HG03060 (cell line): Measurements from ENCODE around the gene BSG.
"Not testable (repeated sequence)": the region's sequence is repeated elsewhere in the genome, so short reads cannot be mapped to it uniquely, and the experiment has no call there.

Source experiments
- ATAC-seq: cut with Tn5 transposase; IDR thresholded peaks from one replicate; pipeline ENCODE4 v1.9.1; 2021; ENCODE audit warnings: low read depth, moderate number of reproducible peaks; ENCODE audit not compliant: unreplicated experiment

Gene BSG

DNA sequence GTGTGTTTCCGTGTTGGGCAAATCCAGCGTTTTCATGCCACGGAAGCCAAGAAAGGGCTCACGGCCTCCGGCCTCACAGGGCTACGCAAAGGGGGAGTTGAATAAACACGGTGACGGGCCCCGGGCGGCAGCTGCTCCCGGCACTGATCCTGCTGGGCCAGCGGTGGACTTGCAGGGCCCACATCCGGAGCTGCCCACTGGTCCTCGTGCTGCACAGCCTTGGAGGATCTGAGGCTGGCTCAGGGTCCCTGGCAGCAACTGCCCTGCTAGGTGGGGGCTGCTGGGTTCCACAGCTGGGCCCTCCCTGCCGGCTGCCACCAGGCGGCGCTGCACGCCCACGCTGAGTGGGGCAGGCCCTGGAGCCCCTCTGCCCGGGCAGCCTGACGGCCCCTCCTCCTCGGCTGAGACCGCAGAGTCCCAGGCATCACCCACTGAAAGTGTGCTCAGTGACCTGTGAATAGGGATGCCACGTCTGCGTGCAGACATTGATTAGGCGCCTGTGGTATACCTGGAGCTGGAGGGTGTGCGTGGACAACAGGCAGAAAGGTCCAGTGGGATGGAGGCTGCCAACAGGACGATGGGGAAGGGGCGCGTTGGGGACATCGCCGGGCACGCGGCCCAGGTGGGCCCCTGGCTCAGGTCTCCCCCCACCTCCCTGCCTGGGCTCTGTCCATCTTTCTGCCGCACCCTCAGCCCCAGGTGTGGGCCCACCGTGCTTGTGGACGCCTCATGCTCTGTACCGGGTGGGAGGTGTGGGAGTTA is 12.0 kb downstream of the BSG start:
- no peak for ATAC-seq

DNA sequence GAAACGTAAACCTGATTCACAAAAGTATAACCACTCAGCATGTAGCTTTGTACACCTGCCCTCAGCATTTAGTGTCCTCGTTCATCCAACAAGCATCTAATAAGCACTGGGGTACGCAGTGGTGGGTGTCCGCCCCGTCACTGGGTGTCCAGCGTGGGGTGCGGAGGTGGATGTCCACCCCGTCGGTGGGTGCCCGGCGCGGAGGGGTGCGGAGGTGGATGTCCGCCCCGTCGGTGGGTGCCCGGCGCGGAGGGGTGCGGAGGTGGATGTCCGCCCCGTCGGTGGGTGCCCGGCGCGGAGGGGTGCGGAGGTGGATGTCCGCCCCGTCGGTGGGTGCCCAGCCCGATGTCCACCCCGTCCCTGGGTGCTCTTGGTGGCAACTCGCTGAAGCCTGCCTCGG is 12.8 kb downstream of the BSG start:
- not testable (repeated sequence) for ATAC-seq

DNA sequence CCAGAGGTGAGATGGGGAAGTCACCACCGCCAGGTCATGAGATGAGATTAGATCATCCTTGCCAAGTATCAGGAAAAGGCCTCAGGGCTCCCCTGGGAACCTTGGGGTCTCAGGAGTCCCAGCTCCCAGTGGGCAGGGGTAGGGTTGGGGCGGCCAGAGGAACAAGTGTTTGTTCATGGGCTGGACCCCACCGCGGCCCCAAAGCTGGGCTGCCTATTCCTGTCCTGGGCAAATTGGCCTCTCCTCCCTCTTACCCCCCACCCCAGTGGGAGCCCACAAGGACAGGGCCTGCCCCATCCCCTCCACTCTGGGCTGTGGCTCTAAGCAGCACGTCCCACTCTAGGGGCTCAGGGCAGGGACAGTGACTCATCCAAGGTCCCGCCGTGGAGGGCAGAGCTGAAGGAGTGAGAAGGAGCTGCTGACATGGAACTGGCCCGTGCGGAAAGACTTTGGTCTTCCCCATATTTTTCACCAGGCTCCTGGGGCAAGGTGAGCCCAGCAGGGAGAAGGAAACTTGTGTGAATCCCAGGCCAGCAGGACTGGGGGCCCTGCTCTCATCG is 13.2 kb downstream of the BSG start:
- ATAC-seq = no peak

DNA sequence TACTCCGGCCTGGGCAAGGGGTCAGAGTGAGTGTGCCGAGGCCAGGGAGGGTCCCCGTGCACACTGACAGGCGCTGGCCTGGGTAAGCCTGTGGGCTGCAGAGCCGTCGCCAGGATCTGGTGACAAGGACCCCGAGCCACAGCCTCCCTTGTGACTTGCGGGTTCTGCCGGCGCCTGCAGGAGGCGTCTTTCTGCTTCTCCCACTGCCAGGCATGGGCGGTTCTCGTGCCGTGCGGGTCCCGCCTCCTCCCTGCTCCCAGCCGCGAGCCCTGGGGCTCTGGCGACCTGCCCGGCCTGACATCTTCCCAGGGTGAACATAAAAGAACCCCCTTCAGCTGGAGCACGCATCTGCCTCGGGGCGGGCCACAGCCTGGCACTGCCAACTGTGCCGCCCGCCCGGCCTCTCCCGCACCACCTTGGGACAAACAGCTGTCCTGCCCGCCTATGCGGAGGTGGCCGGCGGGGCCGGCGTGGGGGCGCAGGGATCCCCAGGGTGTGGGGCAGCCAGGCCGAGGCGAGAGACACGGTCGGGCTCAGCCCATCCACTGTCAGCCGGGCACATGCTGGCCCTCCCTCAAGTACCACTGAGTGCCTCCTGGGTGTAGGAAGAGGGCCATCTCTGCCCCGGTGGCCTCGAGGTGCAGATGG is 15.8 kb downstream of the BSG start:
- ATAC-seq = no peak

DNA sequence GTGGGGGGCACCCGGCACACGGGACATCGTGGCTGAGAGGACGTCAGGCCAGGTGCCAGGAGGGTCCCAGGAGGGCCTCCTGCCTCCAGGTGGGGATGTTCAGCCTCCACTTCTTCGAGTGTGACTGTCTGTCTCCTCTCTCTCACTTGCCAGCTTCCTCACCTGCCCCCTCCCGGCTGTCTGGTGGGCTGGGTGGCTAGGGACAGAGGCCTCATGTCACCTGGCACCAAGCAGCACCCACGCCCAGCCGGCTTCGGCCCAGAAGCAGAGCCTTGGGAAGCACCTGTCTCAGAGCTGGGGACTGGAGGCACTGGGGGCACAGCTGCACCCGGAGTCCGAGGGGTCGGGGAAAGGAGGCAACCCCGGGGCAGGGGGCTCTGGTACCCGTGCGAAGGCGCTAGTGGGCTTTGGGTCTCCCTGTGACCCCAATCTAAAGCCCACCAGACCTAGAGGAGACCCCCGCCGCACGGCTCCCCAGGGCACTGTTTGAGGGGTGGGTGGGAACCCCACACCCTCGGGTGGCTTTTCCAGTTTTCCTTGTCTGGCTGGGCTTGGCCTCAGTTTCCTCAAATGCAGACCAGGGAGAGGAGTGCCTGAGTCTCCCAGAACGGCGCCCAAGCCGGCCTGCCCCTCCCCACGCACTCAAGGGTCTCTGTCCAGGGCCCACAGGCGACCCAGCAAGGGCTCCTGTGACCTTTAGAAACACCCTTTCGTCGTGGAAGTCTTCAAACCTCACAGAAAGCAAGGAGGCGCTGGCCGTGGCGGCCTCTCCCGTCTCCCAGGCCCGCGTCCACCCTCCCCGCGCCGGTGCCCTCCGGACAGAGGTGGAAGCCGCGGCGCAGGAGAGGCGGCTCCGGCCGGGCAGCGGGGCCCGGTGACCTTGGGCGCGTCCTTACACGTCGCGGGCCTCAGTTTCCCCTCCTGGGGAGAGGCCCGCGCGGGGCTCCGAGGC is 16.6 kb downstream of the BSG start:
- no peak for ATAC-seq

DNA sequence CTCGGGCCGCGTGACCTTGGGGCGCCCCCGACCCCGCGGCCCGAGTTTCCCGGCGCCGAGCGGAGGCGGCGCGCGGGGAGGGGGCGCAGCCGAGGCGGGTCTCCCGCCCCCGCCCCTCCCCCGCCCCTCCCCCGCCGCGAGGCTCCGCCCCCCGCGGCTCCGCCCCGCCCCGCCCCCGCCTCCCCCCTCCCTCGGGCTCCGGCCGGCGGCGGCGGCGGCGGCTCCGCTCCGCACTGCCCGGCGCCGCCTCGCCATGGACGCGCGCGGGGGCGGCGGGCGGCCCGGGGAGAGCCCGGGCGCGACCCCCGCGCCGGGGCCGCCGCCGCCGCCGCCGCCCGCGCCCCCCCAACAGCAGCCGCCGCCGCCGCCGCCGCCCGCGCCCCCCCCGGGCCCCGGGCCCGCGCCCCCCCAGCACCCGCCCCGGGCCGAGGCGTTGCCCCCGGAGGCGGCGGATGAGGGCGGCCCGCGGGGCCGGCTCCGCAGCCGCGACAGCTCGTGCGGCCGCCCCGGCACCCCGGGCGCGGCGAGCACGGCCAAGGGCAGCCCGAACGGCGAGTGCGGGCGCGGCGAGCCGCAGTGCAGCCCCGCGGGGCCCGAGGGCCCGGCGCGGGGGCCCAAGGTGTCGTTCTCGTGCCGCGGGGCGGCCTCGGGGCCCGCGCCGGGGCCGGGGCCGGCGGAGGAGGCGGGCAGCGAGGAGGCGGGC is 17.4 kb downstream of the BSG start, which contains the start of gene HCN2:
TSS of gene HCN2 (plus strand) at position 189 of the 703 bp plus-strand sequence. CDS start at position 254, 65 bp downstream.
- no peak for ATAC-seq

DNA sequence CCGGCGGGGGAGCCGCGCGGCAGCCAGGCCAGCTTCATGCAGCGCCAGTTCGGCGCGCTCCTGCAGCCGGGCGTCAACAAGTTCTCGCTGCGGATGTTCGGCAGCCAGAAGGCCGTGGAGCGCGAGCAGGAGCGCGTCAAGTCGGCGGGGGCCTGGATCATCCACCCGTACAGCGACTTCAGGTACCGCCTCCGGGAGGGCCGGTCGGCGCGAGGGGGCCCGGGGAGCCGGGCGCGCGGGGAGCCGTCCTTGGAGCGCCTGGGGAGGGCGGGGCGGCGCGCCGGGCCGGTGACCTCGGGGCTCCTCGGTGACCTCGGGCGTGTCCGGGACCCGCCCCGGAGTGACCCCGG is 18.0 kb downstream of the BSG start:
- ATAC-seq = no peak

DNA sequence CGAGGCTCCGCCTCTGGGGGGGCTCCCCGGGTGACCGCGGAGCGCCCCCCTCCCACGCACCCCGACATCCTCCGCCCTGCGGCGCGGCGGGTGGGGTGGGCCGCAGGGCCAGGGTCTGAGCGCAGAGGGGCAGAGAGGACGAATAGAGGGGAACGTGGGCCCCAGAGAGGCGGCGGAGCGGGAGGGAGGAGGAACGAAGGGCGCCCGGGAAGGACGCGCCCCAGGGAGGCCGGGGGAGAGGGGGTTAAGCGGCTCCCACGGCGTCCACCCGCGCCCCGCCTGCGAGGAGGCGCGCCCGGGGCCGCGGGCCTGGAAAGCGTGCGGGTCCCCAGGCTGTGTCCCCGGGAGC is 18.3 kb downstream of the BSG start:
- no peak for ATAC-seq

DNA sequence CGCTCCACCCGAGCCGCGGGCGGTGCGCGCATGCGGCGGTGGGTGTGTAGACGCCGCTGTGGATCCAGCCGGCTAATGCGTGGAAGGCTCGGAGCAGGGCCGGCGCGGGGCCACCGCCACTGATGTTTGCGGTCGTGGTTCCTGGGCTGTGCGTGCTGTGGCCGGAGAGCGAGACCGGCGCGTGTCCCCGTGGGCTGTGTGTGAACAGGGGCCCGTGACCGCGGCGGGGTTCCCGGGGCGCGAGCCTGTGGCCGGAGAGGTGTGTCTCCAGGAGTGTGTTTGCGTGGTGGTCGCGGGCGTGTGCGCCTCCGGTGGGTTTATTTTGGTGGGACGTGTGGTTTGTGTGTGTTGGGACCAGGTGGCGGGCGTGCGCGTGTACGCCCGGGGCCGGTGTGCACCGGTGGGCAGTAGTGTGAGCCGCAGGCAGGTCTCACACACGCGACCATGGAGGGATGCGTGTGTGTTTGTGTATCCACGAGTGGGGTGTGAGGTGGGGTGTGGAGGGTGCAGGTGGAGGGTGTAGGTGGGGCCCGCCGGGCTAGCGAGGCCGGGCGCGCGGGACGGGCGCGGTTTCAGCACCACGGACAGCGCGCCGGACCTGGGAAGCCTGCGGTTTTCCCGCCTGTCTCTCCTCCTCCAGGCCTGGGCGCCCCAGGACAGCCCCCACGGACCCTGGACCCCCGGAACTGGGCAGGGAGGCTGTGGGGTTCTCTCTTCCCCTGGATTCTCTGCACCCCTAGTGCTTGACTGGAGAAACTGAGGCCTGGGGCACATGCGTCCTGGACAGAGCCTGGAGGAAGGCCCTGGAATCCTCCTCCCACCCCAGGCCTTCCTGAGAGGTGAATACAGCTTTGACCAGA is 18.9 kb downstream of the BSG start:
- no peak for ATAC-seq

DNA sequence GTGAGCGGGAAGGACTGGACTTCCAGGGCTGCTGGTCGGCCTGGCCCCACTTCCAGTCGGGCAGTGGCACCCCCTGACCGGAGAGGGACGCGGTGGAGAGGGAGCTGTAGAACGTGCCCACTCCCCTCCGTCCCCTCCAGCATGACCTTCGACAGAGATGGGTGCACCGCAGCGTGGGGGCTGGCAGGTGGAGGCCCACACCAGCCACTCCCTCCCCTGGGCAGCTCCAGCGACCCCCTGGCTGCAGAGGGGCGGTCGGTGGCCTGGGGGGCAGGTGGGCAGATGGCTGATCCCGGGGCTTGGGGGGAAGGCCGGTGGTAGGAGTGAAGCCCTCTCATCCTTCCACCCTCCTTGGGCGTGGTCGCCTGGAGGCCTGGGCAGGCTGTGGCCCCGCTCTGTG is 19.7 kb downstream of the BSG start:
- ATAC-seq = no peak

DNA sequence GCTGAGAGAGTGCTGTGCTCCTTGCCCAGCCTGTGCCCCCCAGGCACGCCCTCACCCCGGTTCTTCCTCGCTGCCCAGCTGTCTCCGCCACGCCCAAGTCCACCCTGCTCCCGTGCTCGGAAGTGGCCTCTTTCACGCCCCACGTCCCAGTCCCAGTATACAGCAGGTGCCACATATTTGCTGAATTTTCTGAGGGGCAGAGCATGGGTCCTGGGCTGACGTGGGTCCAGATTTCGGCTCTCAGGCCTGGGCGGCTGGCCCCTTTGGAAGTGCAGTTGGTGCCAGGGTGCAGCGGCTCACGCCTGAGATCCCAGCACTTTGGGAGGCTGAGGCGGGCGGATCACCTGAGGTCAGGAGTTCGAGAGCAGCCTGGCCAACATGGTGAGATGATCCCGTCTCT is 20.7 kb downstream of the BSG start:
- ATAC-seq = no peak

DNA sequence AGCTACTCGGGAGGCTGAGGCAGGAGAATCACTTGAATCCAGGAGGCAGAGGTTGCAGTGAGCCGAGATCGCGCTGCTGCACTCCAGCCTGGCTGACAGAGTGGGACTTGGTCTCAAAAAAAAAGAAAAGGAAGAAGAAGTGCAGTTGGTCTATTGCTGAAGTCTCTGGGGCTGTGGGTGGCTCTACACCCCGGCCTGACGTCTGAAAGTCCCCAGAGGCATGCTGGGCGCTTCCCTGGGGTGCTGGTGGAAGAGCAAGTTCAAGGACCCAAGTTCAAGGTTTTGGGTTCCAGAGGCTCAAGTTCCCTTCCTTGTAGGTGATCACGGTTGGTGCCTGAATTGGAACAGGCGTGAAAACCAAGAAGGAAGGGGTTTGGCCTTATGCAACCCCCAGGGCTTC is 21.1 kb downstream of the BSG start:
- ATAC-seq = no peak

DNA sequence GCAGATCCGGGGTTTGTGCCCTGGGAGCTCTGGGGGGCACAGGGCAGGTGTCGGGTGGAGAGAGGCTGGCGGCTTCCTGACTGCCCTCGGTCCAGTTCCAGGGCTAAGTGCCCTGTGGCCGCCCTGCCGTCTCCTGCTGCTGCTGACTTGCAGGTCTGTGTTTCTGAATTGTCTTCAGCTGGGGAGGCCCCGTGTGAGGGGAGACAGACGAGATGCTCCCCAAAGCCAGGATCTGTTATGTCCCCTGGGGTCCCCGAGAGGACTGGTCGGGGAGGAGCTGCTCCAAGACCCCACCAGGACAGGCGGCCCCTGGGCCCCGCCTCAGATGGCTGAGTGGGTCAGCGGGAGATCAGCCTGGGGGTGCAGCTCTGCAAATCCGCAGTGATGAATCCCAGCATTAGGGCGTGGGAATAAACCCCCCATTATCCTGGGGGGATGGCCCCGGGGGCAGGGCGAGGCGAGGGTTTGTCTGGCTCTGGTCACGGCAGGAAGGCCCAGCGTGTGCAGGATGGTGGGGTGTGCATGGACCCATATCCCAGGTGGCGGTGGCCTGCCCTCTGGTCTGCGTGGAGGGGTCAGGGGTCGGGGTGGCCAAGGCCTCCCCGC is 22.0 kb downstream of the BSG start:
- no peak for ATAC-seq

DNA sequence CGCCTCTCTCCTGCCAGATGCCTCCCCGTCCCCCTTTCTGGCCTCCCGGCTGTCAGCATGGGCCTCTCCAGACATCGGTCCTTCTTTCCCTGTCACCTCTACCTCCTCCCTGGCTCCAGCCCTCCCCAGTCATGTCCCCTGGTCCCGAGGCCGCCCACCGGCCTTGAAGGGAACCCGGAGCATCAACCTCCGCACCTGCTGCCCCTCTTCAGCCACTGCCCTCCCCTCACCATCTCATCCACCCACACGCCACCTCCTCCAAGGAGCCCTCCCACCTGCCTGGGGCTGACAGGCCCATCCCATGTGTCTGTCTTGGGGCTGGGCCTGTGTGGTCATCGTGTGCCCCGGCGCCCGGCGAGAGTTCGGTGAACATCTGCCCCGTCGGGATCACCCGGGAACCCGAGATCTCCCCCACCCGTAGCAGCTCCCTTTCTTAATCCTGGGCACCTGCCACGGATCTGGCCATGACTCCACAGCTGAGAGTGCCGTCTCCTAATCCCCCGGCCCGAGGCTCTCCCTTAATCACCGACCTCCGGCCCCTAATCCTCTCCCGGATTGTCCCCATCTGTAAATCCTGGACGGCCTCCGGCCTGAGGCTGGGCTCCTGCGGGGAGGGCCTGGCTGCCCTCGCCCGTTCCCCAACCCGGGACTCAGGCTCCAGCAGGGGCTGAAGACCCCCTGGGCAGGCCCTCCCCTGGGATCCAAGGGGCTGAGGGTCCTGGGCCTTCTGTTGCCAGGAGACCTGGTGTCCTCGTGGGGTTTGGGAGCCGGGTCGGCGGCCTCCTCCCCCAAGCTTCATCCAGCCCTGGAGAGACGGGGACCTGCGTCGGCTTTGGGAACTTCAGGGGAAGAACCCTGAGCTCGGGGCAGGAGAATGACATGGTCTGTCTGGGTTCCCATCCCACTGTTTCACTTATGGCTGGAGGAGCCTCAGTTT is 23.2 kb downstream of the BSG start:
- no peak for ATAC-seq

DNA sequence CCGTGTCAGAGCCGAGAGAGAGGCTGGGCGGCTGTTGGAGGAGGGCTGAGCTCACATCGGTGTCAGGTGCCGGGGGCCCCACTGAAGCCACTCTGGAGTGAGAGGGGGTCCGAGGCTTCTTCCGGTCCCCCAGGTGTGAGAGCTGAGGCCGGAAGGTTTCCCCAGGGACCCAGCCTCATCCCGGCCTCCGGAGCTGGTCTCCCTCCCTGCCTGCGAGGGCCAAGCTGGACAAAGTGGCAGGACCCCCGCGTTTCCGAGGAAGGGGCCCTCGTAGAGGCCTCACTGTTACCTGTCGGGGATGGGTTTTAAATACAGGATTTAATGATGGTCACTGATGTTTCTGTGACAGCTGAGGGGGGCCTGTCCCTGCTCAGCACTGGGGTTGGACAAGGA is 23.9 kb downstream of the BSG start:
- no peak for ATAC-seq

DNA sequence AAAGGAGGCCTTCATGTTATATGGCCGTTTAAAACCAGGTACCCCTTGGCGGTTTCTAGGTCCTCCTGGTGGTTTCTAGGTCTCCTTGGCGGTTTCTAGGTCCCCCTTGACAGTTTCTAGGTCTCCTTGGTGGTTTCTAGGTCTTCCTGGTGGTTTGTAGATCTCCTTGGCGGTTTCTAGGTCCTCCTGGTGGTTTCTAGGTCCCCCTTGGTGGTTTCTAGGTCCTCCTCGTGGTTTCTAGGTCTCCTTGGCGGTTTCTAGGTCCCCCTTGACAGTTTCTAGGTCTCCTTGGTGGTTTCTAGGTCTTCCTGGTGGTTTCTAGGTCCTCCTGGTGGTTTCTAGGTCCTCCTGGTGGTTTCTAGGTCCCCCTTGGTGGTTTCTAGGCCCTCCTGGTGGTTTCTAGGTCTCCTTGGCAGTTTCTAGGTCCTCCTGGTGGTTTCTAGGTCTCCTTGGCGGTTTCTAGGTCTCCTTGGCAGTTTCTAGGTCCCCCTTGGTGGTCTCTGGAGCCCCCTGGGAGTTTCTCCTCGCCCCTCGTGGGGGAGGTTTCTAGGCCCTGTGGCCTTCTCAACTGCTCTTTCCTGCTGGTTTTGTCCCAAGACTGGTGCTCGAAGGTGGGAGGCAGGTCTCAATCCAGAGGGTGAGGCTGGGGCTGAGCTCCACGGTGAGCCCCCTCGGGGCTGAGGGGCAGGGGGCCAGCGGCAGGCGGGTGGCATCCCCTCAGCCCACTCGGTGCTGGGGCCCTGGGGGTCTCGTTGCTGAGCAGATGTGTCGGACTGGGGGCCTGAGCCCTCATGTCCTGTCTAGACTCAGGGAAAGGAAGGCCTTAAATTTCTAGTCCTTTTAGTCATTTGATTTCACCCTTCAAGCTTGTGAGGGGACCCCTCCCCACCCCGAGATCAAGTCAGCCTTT is 25.3 kb downstream of the BSG start:
- ATAC-seq = no peak

DNA sequence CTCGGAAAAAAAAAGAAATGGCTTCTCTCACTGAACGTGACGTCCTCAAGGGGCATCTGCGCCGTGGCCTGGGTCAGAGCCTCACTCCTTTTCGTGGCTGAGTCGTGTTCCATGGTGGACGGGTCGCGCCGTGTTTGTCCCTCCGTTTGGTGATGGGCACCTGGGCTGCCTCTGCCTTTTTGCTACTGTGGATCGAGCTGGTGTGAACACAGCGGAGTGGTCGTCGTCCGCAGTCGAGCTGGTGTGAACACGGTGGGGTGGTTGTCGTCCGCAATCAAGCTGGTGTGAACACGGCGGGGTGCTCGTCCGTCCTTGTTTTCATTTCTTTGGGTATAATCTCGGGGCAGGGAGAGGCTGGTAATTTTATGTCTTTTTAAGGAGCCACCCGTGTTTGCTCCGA is 28.9 kb downstream of the BSG start:
- no peak for ATAC-seq
